GM19463 (cell line): ENCODE results near the gene KY.

Experiments used
- ATAC-seq: cut with Tn5 transposase; IDR thresholded peaks from one replicate; pipeline ENCODE4 v1.9.1; 2021; ENCODE audit warnings: mild to moderate bottlenecking, moderate library complexity; ENCODE audit not compliant: unreplicated experiment

The KY gene

GRCh38 chr3:134647902-134648760 lies 2.7 kb downstream of the KY start:
- ATAC-seq = no peak

GRCh38 chr3:134646086-134646485 lies 4.7 kb downstream of the KY start:
- no peak for ATAC-seq

GRCh38 chr3:134645515-134645914 lies 5.3 kb downstream of the KY start:
- ATAC-seq = no peak

GRCh38 chr3:134644731-134645514 lies 5.9 kb downstream of the KY start:
- ATAC-seq = no peak

GRCh38 chr3:134643150-134643675 lies 7.6 kb downstream of the KY start:
- no peak for ATAC-seq

GRCh38 chr3:134642445-134643149 lies 8.2 kb downstream of the KY start:
- ATAC-seq = no peak

GRCh38 chr3:134641671-134642300 lies 9.0 kb downstream of the KY start:
- no peak for ATAC-seq

GRCh38 chr3:134640872-134641470 lies 9.9 kb downstream of the KY start:
- ATAC-seq = no peak

- no peak for ATAC-seq
Observed at GRCh38 chr3:134640378-134640777, 10.4 kb downstream of the KY start.

GRCh38 chr3:134638385-134639030 lies 12.3 kb downstream of the KY start:
- ATAC-seq = no peak

- no peak for ATAC-seq
Observed at GRCh38 chr3:134636406-134636805, 14.4 kb downstream of the KY start.

GRCh38 chr3:134630506-134630905 lies 20.3 kb downstream of the KY start:
- ATAC-seq = no peak

GRCh38 chr3:134628884-134629283 lies 21.9 kb downstream of the KY start:
- ATAC-seq = no peak

- no peak for ATAC-seq
Observed at GRCh38 chr3:134627831-134628230, 23.0 kb downstream of the KY start.

- ATAC-seq = no peak
Observed at GRCh38 chr3:134625885-134626741, 24.7 kb downstream of the KY start.

- ATAC-seq = no peak
Observed at GRCh38 chr3:134625462-134625861, 25.4 kb downstream of the KY start.

GRCh38 chr3:134624537-134625287 lies 26.1 kb downstream of the KY start:
- no peak for ATAC-seq

- no peak for ATAC-seq
Observed at GRCh38 chr3:134623615-134624245, 27.1 kb downstream of the KY start.
